Liver (tissue), 9 donors: ENCODE measurements around the gene C4orf46. TPM values are rescaled to one million over a fixed set of nuclear protein-coding genes. Genes with fewer than 3 reads are reported as not detected.

Experiments
- DNase-seq: peaks from one replicate; pipeline ENCODE4 v3.0.0-alpha.2; 2017; ENCODE audit warnings: low spot score
- H3K27ac ChIP-seq, 2 donors: one replicate each; pipeline ENCODE4 v1.7.0; 2013; ENCODE audit warnings: inconsistent platforms in 2 of 2, low read length in 2 of 2, control low read depth in 1 of 2, low read depth in 1 of 2, mild to moderate bottlenecking in 1 of 2
- H3K27me3 ChIP-seq, 4 donors: one replicate each; pipeline versions ENCODE4 v1.6.1 to v1.7.0; 2013; ENCODE audit warnings: low read length in 3 of 4, inconsistent platforms in 1 of 4, mild to moderate bottlenecking in 1 of 4, moderate library complexity in 1 of 4; ENCODE audit not compliant: control insufficient read depth in 4 of 4, insufficient read depth in 4 of 4
- H3K36me3 ChIP-seq, 4 donors: one replicate each; pipeline versions ENCODE4 v1.6.1 to v1.7.0; 2013; ENCODE audit warnings: low read length in 3 of 4, mild to moderate bottlenecking in 3 of 4, low read depth in 1 of 4, moderate library complexity in 1 of 4; ENCODE audit not compliant: control insufficient read depth in 4 of 4, insufficient read depth in 3 of 4
- H3K4me1 ChIP-seq, 4 donors: one replicate each; pipeline versions ENCODE4 v1.6.1 to v1.7.0; 2013; ENCODE audit warnings: low read length in 3 of 4, mild to moderate bottlenecking in 3 of 4, moderate library complexity in 1 of 4; ENCODE audit not compliant: control insufficient read depth in 4 of 4, insufficient read depth in 4 of 4
- H3K4me3 ChIP-seq, 3 donors: one replicate each; pipeline versions ENCODE4 v1.6.1 to v1.7.0; 2013; ENCODE audit warnings: low read length in 3 of 3, control low read depth in 1 of 3, low read depth in 1 of 3, mild to moderate bottlenecking in 1 of 3
- H3K9ac ChIP-seq, 2 donors: one replicate each; pipeline ENCODE4 v1.7.0; 2013; ENCODE audit warnings: low read length in 2 of 2, mild to moderate bottlenecking in 2 of 2, moderate library complexity in 2 of 2, control low read depth in 1 of 2, low read depth in 1 of 2
- H3K9me3 ChIP-seq, 4 donors: one replicate each; pipeline versions ENCODE4 v1.6.1 to v1.7.0; 2013; ENCODE audit warnings: low read length in 3 of 4; ENCODE audit not compliant: control insufficient read depth in 4 of 4
- EGR1 ChIP-seq, 2 donors: IDR thresholded peaks; 2 replicates each; pipeline ENCODE4 v1.6.1; 2016 to 2018; ENCODE audit warnings: antibody characterized with exemption in 2 of 2, low read depth in 2 of 2
- FOXA2 ChIP-seq: IDR thresholded peaks from 2 replicates; pipeline ENCODE4 v1.6.1; 2016; ENCODE audit warnings: antibody characterized with exemption
- GABPA ChIP-seq, 2 donors: IDR thresholded peaks in 1 of 2; conservative IDR thresholded peaks in 1 of 2; 2 replicates each; pipeline ENCODE4 v1.6.1; 2016; ENCODE audit warnings: antibody characterized with exemption in 2 of 2, mild to moderate bottlenecking in 1 of 2, moderate library complexity in 1 of 2
- HNF4A ChIP-seq, 2 donors: conservative IDR thresholded peaks; 2 replicates each; pipeline ENCODE4 v1.6.1; 2016; ENCODE audit warnings: antibody characterized with exemption in 2 of 2, mild to moderate bottlenecking in 2 of 2
- HNF4G ChIP-seq: IDR thresholded peaks from 2 replicates; pipeline ENCODE4 v1.6.1; 2016; ENCODE audit warnings: antibody characterized with exemption
- JUND ChIP-seq, 2 donors: IDR thresholded peaks; 2 replicates each; pipeline ENCODE4 v1.6.1; 2016; ENCODE audit warnings: antibody characterized with exemption in 2 of 2
- NR2F2 ChIP-seq: IDR thresholded peaks from 2 replicates; pipeline ENCODE4 v1.6.1; 2016; ENCODE audit warnings: antibody characterized with exemption
- RAD21 ChIP-seq, 2 donors: IDR thresholded peaks; 2 replicates each; pipeline ENCODE4 v1.6.1; 2016; ENCODE audit warnings: antibody characterized with exemption in 2 of 2, mild to moderate bottlenecking in 2 of 2
- RXRA ChIP-seq, 2 donors: IDR thresholded peaks; 2 replicates each; pipeline ENCODE4 v1.6.1; 2017 to 2018; ENCODE audit warnings: antibody characterized with exemption in 2 of 2, mild to moderate bottlenecking in 1 of 2
- SP1 ChIP-seq: IDR thresholded peaks from 2 replicates; pipeline ENCODE4 v1.6.1; 2018; ENCODE audit warnings: antibody characterized with exemption, mild to moderate bottlenecking
- TAF1 ChIP-seq: conservative IDR thresholded peaks from 2 replicates; pipeline ENCODE4 v1.6.1; 2016; ENCODE audit warnings: antibody characterized with exemption, mild to moderate bottlenecking
- YY1 ChIP-seq: IDR thresholded peaks from 2 replicates; pipeline ENCODE4 v1.6.1; 2016; ENCODE audit warnings: antibody characterized with exemption, mild to moderate bottlenecking
- WGBS: extraction: QIAGEN DNeasy Blood & Tissue Kit; methylation state at CpG from one replicate; pipeline ENCODE4 v1.1.7; 2013; 5-methylcytosine and 5-hydroxymethylcytosine counted together
- polyA plus RNA-seq, 2 donors: library from polyadenylated mRNA; stranded (reverse) in 1 of 2; unstranded in 1 of 2; fragments of 200-250 nt in 1 of 2; fragments of >200 nt in 1 of 2; fragmentation: Nextera tagmentation in 1 of 2; extraction: Ambion mirVana in 1 of 2; gene quantifications; one replicate each; pipeline versions ENCODE4 v1.2.1 to v1.2.3, GENCODE V29; 2013 to 2015
- total RNA-seq, 2 donors: library from RNA; depleted of rRNA; stranded (reverse); fragments of >200 nt; gene quantifications; one replicate each; pipeline ENCODE4 v1.2.3, GENCODE V29; 2014
- TF ChIP-seq, protein P1 (sequence below): IDR thresholded peaks from 2 replicates; pipeline ENCODE4 v1.6.1; 2016; ENCODE audit warnings: antibody characterized with exemption
- TF ChIP-seq, protein P2 (sequence below): IDR thresholded peaks from 2 replicates; pipeline ENCODE4 v1.6.1; 2016; ENCODE audit warnings: antibody characterized with exemption
- TF ChIP-seq, protein P3 (sequence below): IDR thresholded peaks from 2 replicates; pipeline ENCODE4 v1.6.1; 2016; ENCODE audit warnings: antibody characterized with exemption
- TF ChIP-seq, protein P4 (sequence below): fragments of 150-350 bp; IDR thresholded peaks from 2 replicates; pipeline ENCODE4 v1.5.1; 2017; ENCODE audit warnings: improper control_type of control experiment, low read depth, low read length; ENCODE audit not compliant: missing input control
- donor health status: healthy.
- donor health status: healthy.
- donor health status: healthy.
- donor health status: healthy.
- donor health status: healthy.

C4orf46 gene
- total and polyA plus RNA-seq, 4 donors = 0.40 to 6.7 (median 1.3) TPM

- DNase-seq = no peak
- Histone ChIP-seq H3K9me3 (no peaks in the 10 kb centered on the region), H3K4me3 (no peak overlapping the region), H3K27me3 (no peaks in the 10 kb centered on the region), H3K9ac (no peak overlapping the region), H3K4me1 (no peaks in the 10 kb centered on the region), H3K36me3 (no peaks in the 10 kb centered on the region), H3K27ac (no peak overlapping the region)
- 91% methylated on average over 11 of the region's 11 CpGs for WGBS
- TF ChIP-seq HNF4G = no peak
Measured at GRCh38 chr4:158657291-158657690, 14.4 kb downstream of the C4orf46 start.

DNA sequence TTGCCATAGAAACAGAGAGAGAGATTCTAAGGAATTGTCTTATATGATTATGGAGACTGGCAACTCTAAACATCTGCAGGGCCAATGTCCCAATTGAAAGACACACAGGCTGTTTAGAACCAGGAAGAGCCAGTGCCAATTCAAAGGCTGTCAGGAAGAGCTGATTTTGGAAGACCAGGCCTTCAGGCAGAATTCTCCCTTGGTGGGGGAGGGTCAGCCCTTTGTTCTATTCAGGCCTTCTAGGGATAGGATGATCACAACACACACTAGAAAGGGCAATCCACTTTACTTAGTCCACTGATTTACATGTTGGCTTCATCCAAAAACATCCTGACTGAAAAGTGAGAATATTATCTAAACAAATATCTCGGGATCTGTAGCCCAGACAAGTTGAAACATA is 15.2 kb downstream of the C4orf46 start:
- H3K4me1 ChIP-seq = no peaks in the 10 kb centered on the region
- no peak for DNase-seq
- H3K9me3 ChIP-seq = no peaks in the 10 kb centered on the region
- no peak overlapping the region for H3K4me3 ChIP-seq
- H3K27me3 ChIP-seq = no peaks in the 10 kb centered on the region
- TF ChIP-seq YY1 (no peak), HNF4G (no peak), JUND (IDR thresholded peaks at IDR 0.05) (no peak)
- H3K9ac ChIP-seq = no peak overlapping the region
- H3K36me3 ChIP-seq = no peaks in the 10 kb centered on the region
- H3K27ac ChIP-seq = no peak overlapping the region
- 81% methylated on average over 1 of the region's 1 CpG for WGBS

DNA sequence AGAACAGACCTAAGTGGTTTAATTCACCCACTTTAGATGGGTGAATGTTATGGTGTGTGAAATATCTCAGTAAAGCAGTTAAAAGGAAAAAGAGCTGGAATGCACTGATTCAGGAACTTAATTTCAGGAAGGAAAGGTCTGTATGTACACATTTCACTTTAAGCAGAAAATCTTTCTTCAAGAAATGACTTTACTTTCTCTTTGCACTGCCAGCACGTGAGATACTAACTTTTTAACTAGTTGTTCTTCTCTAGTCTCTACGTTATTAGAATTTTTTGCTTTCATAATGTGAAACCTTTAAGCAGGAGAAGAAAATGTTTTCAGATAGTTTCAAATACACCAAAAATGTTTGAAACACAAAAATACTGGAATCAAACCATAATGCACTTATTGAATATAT is 18.8 kb downstream of the C4orf46 start:
- H3K9ac ChIP-seq = no peak overlapping the region
- no peaks in the 10 kb centered on the region for H3K4me1 ChIP-seq
- H3K27me3 ChIP-seq = no peaks in the 10 kb centered on the region
- H3K27ac ChIP-seq = no peak overlapping the region
- 33% methylated on average over 2 of the region's 2 CpGs for WGBS
- no peak for DNase-seq
- no peak for TF ChIP-seq HNF4G
- TF ChIP-seq RXRA (IDR thresholded peaks at IDR 0.05) = no peak
- no peak for TF ChIP-seq NR2F2
- H3K4me3 ChIP-seq = no peak overlapping the region
- H3K9me3 ChIP-seq = no peaks in the 10 kb centered on the region
- H3K36me3 ChIP-seq = no peaks in the 10 kb centered on the region

DNA sequence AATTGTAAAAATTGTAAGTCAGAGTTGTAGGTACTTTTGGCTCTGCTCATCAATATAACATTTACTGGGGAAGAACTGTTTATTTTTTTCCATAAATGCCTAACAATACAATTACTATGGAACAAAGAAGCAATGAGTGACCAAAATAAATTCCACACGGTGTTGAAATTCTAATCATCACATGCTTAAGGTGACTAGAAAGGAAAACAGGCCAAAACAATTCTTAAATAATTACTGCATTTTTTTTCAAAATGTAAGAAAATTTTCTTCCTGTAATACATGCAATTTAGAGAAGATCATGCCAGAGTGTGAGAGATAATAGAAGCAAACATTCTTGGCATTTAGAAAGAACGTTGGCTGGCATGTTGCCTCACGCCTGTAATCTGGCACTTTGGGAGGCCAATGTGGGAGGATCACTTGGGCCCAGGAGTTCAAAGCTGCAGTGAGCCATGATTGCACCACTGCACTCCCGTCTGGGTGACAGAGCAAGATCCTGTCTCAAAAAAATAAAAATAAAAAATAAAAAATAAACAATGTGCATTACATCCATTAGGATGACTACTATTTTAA is 22.5 kb downstream of the C4orf46 start:
- 58% methylated on average over 4 of the region's 4 CpGs for WGBS
- H3K9me3 ChIP-seq = no peaks in the 10 kb centered on the region
- H3K4me1 ChIP-seq = no peaks in the 10 kb centered on the region
- no peaks in the 10 kb centered on the region for H3K27me3 ChIP-seq
- H3K27ac ChIP-seq = no peak overlapping the region
- no peak overlapping the region for H3K9ac ChIP-seq
- DNase-seq = no peak
- H3K4me3 ChIP-seq = no peak overlapping the region
- TF ChIP-seq, protein P1, sequence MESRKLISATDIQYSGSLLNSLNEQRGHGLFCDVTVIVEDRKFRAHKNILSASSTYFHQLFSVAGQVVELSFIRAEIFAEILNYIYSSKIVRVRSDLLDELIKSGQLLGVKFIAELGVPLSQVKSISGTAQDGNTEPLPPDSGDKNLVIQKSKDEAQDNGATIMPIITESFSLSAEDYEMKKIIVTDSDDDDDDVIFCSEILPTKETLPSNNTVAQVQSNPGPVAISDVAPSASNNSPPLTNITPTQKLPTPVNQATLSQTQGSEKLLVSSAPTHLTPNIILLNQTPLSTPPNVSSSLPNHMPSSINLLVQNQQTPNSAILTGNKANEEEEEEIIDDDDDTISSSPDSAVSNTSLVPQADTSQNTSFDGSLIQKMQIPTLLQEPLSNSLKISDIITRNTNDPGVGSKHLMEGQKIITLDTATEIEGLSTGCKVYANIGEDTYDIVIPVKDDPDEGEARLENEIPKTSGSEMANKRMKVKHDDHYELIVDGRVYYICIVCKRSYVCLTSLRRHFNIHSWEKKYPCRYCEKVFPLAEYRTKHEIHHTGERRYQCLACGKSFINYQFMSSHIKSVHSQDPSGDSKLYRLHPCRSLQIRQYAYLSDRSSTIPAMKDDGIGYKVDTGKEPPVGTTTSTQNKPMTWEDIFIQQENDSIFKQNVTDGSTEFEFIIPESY = no peak
- TF ChIP-seq HNF4A (conservative IDR thresholded peaks at IDR 0.05) = no peak
- no peak for TF ChIP-seq GABPA (IDR thresholded peaks at IDR 0.05 in 1 of 2, conservative IDR thresholded peaks at IDR 0.05 in 1 of 2)
- no peak for TF ChIP-seq TAF1
- no peak for TF ChIP-seq RAD21 (IDR thresholded peaks at IDR 0.05)
- TF ChIP-seq, protein P2, sequence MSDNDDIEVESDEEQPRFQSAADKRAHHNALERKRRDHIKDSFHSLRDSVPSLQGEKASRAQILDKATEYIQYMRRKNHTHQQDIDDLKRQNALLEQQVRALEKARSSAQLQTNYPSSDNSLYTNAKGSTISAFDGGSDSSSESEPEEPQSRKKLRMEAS = no peak
- no peak for TF ChIP-seq HNF4G
- TF ChIP-seq, protein P3, sequence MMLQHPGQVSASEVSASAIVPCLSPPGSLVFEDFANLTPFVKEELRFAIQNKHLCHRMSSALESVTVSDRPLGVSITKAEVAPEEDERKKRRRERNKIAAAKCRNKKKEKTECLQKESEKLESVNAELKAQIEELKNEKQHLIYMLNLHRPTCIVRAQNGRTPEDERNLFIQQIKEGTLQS = no peak
- no peak for TF ChIP-seq SP1
- no peak for TF ChIP-seq RXRA (IDR thresholded peaks at IDR 0.05)
- no peak for TF ChIP-seq JUND (IDR thresholded peaks at IDR 0.05)
- TF ChIP-seq, protein P4, sequence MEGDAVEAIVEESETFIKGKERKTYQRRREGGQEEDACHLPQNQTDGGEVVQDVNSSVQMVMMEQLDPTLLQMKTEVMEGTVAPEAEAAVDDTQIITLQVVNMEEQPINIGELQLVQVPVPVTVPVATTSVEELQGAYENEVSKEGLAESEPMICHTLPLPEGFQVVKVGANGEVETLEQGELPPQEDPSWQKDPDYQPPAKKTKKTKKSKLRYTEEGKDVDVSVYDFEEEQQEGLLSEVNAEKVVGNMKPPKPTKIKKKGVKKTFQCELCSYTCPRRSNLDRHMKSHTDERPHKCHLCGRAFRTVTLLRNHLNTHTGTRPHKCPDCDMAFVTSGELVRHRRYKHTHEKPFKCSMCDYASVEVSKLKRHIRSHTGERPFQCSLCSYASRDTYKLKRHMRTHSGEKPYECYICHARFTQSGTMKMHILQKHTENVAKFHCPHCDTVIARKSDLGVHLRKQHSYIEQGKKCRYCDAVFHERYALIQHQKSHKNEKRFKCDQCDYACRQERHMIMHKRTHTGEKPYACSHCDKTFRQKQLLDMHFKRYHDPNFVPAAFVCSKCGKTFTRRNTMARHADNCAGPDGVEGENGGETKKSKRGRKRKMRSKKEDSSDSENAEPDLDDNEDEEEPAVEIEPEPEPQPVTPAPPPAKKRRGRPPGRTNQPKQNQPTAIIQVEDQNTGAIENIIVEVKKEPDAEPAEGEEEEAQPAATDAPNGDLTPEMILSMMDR = no peak
- TF ChIP-seq EGR1 (IDR thresholded peaks at IDR 0.05; ENCODE audit: low read depth in 2 of 2) = no peak
- no peak for TF ChIP-seq FOXA2
- TF ChIP-seq YY1 = no peak
- H3K36me3 ChIP-seq = no peaks in the 10 kb centered on the region
